Liver (tissue), 3 donors: ENCODE measurements around the gene CREBBP.

ENCODE experiments used
- RXRA ChIP-seq, 2 donors: IDR thresholded peaks; 2 replicates each; pipeline ENCODE4 v1.6.1; 2017 to 2018; ENCODE audit warnings: antibody characterized with exemption in 2 of 2, mild to moderate bottlenecking in 1 of 2
- TF ChIP-seq, protein P1 (sequence below): IDR thresholded peaks from 2 replicates; pipeline ENCODE4 v1.6.1; 2016; ENCODE audit warnings: antibody characterized with exemption
- TF ChIP-seq, protein P2 (sequence below): fragments of 150-350 bp; IDR thresholded peaks from 2 replicates; pipeline ENCODE4 v1.5.1; 2017; ENCODE audit warnings: improper control_type of control experiment, low read depth, low read length; ENCODE audit not compliant: missing input control
- donor health status: healthy.
- donor health status: healthy.

DNA sequence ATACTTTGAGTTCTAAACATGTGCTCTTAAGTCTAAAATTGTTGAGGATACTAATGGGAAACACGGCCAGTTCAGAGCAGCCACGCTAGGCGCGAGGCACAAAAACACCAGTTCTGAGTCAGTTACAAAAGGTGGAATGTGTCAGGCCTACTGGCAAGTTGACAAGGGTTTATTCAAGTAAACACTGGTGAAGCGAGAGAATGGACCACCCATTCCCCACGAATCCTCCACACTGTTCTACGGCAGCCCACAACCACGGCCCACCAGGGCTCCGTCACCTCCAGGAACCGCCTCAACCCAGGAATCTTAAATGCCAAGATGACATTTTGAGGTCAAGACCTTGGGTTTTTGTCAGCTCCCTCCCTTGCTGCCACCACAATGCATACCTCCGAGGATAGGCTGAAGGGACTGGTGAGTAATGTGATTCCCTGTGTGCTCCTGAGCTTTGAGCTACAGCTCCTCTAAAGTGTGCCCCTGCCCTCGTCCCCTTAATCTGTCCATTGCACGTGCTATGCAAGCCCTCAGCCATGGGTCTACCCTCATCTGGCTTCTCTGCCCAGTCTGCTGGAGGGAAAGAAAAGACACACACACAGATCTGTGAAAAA, 134.7 kb downstream of the CREBBP start:
- TF ChIP-seq, protein P1, sequence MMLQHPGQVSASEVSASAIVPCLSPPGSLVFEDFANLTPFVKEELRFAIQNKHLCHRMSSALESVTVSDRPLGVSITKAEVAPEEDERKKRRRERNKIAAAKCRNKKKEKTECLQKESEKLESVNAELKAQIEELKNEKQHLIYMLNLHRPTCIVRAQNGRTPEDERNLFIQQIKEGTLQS: no peak
- TF ChIP-seq, protein P2, sequence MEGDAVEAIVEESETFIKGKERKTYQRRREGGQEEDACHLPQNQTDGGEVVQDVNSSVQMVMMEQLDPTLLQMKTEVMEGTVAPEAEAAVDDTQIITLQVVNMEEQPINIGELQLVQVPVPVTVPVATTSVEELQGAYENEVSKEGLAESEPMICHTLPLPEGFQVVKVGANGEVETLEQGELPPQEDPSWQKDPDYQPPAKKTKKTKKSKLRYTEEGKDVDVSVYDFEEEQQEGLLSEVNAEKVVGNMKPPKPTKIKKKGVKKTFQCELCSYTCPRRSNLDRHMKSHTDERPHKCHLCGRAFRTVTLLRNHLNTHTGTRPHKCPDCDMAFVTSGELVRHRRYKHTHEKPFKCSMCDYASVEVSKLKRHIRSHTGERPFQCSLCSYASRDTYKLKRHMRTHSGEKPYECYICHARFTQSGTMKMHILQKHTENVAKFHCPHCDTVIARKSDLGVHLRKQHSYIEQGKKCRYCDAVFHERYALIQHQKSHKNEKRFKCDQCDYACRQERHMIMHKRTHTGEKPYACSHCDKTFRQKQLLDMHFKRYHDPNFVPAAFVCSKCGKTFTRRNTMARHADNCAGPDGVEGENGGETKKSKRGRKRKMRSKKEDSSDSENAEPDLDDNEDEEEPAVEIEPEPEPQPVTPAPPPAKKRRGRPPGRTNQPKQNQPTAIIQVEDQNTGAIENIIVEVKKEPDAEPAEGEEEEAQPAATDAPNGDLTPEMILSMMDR: no peak
- no peak for TF ChIP-seq RXRA (IDR thresholded peaks at IDR 0.05)
